ENCODE data around the gene ZG16. TPM values are rescaled to one million over a fixed set of nuclear protein-coding genes. Genes with fewer than 3 reads are reported as not detected.

The ZG16 gene
- total and polyA plus RNA-seq, 2 experiments from 2014 or later = not detected

DNA sequence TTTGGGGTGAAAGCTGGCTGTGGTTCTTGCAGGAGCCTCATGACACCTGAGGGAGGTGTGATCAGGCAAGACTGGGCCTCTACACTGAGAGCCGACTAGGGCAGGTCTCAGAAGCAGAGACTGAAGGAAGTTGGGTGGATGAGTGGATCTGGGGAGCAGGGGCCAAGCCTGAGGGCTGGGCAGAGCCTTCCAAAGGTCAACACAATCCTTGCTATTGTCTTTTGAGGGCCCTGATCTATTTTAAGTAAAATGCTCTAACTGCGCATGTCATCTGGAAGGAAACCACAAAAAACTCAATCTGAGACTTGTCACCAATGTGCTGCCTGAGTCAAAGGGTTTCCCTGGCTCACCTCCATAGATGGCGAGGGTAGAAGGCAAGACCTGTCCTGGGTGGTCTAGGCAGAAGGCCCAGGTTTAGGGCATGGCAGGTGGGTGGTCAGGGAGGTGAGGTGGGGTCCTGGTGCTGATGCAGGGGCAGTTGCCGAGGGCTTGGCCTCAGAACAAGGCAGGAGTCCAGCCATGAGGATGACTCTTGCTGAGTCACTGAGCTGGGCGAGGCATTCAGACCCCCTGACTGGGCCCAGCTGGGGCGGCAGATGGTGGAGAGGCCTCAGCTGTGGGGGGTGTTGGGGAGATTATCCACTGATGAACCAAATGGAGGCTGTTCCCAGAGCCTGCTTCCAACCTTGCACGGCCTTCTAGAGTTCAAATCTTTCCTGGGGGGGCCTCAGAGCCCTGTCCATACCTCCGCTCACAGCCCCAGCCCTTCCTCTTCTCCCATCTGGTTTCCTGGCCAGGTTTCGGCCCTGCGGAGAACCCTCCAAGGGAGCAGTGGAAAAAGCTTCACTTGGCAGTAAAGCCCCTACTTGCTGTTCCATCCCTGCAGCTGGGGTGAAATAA, 47.3 kb downstream of the ZG16 start:
- no peaks in the 10 kb centered on the region for H3K9me2 ChIP-seq (ENCODE audit: insufficient read depth)
- no peaks in the 10 kb centered on the region; the same call in 1 of the 2 replicates for H3K4me1 ChIP-seq (ENCODE audit: insufficient read depth)
- ATAC-seq (peak; percentile 46), DNase-seq (ENCODE audit: low spot score) (no peak)
- Mint-ChIP-seq H3K9me3 (no peaks in the 10 kb centered on the region; the same call in 2 of the 3 replicates), H3K36me3 (ENCODE audit: low read depth) (peaks cover 5% of the 10 kb centered on the region), H3K27ac (peak overlapping the region; percentile 93), H3K4me1 (peaks cover 20% of the 10 kb centered on the region), H3K27me3 (ENCODE audit: insufficient read depth, low read depth, poor library complexity) (peaks cover 11% of the 10 kb centered on the region), H3K4me3 (no peak overlapping the region; the same call in 2 of the 3 replicates)
- no peak overlapping the region for H3K4me2 ChIP-seq
- H4K20me1 ChIP-seq (replicated peaks; ENCODE audit: insufficient read depth) = peaks cover 3% of the 10 kb centered on the region; the same call in 1 of the 2 replicates
- H2AFZ ChIP-seq = no peak overlapping the region
- no peak overlapping the region for H3K4me3 ChIP-seq
- no peaks in the 10 kb centered on the region for H3K79me2 ChIP-seq (replicated peaks; ENCODE audit: insufficient read depth)
- H3F3A ChIP-seq (replicated peaks; ENCODE audit: low read depth) = no peaks in the 10 kb centered on the region; the same call in none of the 2 replicates
- H3K27me3 ChIP-seq (ENCODE audit: insufficient read depth) = no peaks in the 10 kb centered on the region
- H3K27ac ChIP-seq (ENCODE audit: low read depth) = 0 out of 2 replicates have a peak overlapping the region, but pooled peaks have one; percentile 32
- TF ChIP-seq JUNB (IDR thresholded peaks at IDR 0.05; ENCODE audit: unreplicated experiment) (no peak), STAT1 (IDR thresholded peaks at IDR 0.05; ENCODE audit: unreplicated experiment) (no peak), ZNF331 (CRISPR knock-in tag; IDR thresholded peaks at IDR 0.05; ENCODE audit: low read depth) (no peak), REST (IDR thresholded peaks at IDR 0.05; ENCODE audit: unreplicated experiment) (no peak), EZH2phosphoT487 (IDR thresholded peaks at IDR 0.05; ENCODE audit: unreplicated experiment) (no peak), EZH2 (IDR thresholded peaks at IDR 0.05; ENCODE audit: low read depth, unreplicated experiment) (no peak), NANOG (IDR thresholded peaks at IDR 0.05; ENCODE audit: borderline replicate concordance) (no peak), CTCF (conservative IDR thresholded peaks at IDR 0.05; ENCODE audit: low read depth in 2 of 2) (no peak)
- TF ChIP-seq, protein P1, sequence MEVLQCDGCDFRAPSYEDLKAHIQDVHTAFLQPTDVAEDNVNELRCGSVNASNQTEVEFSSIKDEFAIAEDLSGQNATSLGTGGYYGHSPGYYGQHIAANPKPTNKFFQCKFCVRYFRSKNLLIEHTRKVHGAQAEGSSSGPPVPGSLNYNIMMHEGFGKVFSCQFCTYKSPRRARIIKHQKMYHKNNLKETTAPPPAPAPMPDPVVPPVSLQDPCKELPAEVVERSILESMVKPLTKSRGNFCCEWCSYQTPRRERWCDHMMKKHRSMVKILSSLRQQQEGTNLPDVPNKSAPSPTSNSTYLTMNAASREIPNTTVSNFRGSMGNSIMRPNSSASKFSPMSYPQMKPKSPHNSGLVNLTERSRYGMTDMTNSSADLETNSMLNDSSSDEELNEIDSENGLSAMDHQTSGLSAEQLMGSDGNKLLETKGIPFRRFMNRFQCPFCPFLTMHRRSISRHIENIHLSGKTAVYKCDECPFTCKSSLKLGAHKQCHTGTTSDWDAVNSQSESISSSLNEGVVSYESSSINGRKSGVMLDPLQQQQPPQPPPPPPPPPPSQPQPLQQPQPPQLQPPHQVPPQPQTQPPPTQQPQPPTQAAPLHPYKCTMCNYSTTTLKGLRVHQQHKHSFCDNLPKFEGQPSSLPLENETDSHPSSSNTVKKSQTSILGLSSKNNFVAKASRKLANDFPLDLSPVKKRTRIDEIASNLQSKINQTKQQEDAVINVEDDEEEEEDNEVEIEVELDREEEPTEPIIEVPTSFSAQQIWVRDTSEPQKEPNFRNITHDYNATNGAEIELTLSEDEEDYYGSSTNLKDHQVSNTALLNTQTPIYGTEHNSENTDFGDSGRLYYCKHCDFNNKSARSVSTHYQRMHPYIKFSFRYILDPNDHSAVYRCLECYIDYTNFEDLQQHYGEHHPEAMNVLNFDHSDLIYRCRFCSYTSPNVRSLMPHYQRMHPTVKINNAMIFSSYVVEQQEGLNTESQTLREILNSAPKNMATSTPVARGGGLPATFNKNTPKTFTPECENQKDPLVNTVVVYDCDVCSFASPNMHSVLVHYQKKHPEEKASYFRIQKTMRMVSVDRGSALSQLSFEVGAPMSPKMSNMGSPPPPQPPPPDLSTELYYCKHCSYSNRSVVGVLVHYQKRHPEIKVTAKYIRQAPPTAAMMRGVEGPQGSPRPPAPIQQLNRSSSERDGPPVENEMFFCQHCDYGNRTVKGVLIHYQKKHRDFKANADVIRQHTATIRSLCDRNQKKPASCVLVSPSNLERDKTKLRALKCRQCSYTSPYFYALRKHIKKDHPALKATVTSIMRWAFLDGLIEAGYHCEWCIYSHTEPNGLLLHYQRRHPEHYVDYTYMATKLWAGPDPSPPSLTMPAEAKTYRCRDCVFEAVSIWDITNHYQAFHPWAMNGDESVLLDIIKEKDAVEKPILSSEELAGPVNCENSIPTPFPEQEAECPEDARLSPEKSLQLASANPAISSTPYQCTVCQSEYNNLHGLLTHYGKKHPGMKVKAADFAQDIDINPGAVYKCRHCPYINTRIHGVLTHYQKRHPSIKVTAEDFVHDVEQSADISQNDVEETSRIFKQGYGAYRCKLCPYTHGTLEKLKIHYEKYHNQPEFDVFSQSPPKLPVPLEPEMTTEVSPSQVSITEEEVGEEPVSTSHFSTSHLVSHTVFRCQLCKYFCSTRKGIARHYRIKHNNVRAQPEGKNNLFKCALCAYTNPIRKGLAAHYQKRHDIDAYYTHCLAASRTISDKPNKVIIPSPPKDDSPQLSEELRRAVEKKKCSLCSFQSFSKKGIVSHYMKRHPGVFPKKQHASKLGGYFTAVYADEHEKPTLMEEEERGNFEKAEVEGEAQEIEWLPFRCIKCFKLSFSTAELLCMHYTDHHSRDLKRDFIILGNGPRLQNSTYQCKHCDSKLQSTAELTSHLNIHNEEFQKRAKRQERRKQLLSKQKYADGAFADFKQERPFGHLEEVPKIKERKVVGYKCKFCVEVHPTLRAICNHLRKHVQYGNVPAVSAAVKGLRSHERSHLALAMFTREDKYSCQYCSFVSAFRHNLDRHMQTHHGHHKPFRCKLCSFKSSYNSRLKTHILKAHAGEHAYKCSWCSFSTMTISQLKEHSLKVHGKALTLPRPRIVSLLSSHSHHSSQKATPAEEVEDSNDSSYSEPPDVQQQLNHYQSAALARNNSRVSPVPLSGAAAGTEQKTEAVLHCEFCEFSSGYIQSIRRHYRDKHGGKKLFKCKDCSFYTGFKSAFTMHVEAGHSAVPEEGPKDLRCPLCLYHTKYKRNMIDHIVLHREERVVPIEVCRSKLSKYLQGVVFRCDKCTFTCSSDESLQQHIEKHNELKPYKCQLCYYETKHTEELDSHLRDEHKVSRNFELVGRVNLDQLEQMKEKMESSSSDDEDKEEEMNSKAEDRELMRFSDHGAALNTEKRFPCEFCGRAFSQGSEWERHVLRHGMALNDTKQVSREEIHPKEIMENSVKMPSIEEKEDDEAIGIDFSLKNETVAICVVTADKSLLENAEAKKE (CRISPR knock-in tag; IDR thresholded peaks at IDR 0.05) = no peak
- no peaks in the 10 kb centered on the region for H3K36me3 ChIP-seq (ENCODE audit: insufficient read depth)

Measured in GM23338 (cell line).